ENCODE data around the gene C19orf38. TPM values are rescaled to one million over a fixed set of nuclear protein-coding genes. Genes with fewer than 3 reads are reported as not detected.
"Not testable (repeated sequence)": the region's sequence is repeated elsewhere in the genome, so short reads cannot be mapped to it uniquely, and the experiment has no call there.

C19orf38 gene
- total RNA-seq, 2 experiments from 2014 or later = 1.1 to 1.8 TPM

GRCh38 chr19:10861103-10861651 is 13.0 kb downstream of the C19orf38 start:
- no peaks in the 10 kb centered on the region for H3K9me3 Mint-ChIP-seq
- no peak overlapping the region for H3K27ac Mint-ChIP-seq
- H3K4me1 Mint-ChIP-seq = peaks cover 20% of the 10 kb centered on the region
- H3K4me3 Mint-ChIP-seq = no peak overlapping the region
- H3K36me3 Mint-ChIP-seq (ENCODE audit: low read depth) = no peaks in the 10 kb centered on the region
- H3K27me3 Mint-ChIP-seq = no peaks in the 10 kb centered on the region
- ChIA-PET POLR2A (interaction anchor here (1.0 kb wide), 1 partner anchor 141 kb away, joined by 3 read pairs; no protein-coding TSS in a partner anchor), CTCF (interaction anchor here (0.6 to 9.0 kb wide), 8 partner anchors 12 to 424 kb away, joined by 3 to 138 read pairs (median 5); partner anchors contain the start of genes DNM2, QTRT1 and TMED1)
- DNase-seq = peak; percentile 56

DNA sequence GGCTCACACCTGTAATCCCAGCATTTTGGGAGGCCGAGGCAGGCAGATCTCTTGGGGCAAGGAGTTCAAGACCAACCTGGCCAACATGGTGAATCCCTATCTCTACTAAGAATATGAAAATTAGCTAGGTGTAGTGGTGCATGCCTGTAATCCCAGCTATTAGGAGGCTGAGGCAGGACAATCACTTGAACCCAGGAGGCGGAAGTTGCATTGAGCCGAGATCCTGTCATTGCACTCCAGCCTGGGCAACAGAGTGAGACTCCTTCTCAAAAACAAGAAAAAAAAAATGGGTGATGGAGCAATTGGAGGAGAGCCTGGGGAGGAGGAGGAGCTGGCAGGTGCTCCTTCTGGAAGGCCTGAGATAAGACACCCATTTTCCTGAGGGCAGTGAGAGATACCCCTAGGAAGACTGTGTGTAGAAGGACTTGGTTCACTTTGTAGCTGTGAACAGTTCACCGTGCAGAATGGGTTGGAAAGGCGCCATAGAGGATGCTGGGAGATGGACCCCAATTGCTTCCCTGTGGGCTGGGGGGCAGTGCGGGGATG is 14.4 kb downstream of the C19orf38 start:
- no peak overlapping the region for H3K27ac Mint-ChIP-seq
- ChIA-PET CTCF (interaction anchor here (0.6 to 9.0 kb wide), 6 partner anchors 26 to 761 kb away, joined by 3 to 138 read pairs (median 4); partner anchors contain the start of genes DNM2, QTRT1 and TMED1), POLR2A (interaction anchor here (1.2 kb wide), 1 partner anchor 25 kb away, joined by 3 read pairs; no protein-coding TSS in a partner anchor)
- no peak for DNase-seq
- no peaks in the 10 kb centered on the region for H3K36me3 Mint-ChIP-seq (ENCODE audit: low read depth)
- H3K4me3 Mint-ChIP-seq = no peak overlapping the region
- no peaks in the 10 kb centered on the region for H3K27me3 Mint-ChIP-seq
- no peaks in the 10 kb centered on the region for H3K9me3 Mint-ChIP-seq
- H3K4me1 Mint-ChIP-seq = peaks cover 20% of the 10 kb centered on the region

GRCh38 chr19:10863107-10863717 is 15.0 kb downstream of the C19orf38 start:
- ChIA-PET CTCF (interaction anchor here (0.6 to 9.0 kb wide), 18 partner anchors 9 to 562 kb away, joined by 3 to 138 read pairs (median 6); partner anchors contain the start of genes DNM2, QTRT1 and TMED1), POLR2A (interaction anchor here (1.2 to 1.8 kb wide), 2 partner anchors 25 to 27 kb away, joined by 3 to 11 read pairs; partner anchors contain the start of gene TMED1)
- H3K4me1 Mint-ChIP-seq = peaks cover 26% of the 10 kb centered on the region

DNA sequence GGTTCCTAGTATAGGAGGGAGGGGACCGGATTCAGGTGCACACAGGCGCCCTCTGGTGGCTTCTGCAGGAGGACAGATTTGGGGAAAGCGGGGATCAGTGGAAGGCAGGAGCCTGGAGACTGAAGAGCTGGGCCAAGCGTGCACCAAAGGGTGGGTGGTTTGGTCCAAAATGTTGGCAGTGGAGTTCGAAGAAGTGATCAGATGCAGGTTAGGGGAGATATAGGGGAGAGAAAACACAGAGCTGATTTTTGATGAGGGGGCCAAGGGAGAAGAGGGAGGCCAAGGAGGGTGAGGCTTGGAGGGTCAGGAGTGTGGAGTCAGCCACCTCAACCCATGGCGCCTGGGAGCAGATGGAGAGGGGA is 16.3 kb downstream of the C19orf38 start:
- POLR2A ChIA-PET = interaction anchor here (1.2 to 2.1 kb wide), 5 partner anchors 8 to 162 kb away, joined by 5 to 11 read pairs (median 9); partner anchors contain the start of genes DNM2 and TMED1
- Mint-ChIP-seq H3K4me3 (no peak overlapping the region), H3K27ac (no peak overlapping the region), H3K9me3 (no peaks in the 10 kb centered on the region), H3K27me3 (no peaks in the 10 kb centered on the region), H3K4me1 (peaks cover 30% of the 10 kb centered on the region), H3K36me3 (ENCODE audit: low read depth) (no peaks in the 10 kb centered on the region)
- CTCF ChIA-PET = interaction anchor here (0.5 to 9.0 kb wide), 27 partner anchors 10 to 446 kb away, joined by 3 to 138 read pairs (median 5); partner anchors contain the start of genes DNM2, QTRT1 and TMED1
- peak; percentile 85 for DNase-seq

More at GRCh38 chr19:10863107-10863717, 15.0 kb downstream of the C19orf38 start:
- Mint-ChIP-seq H3K27ac (no peak overlapping the region), H3K36me3 (ENCODE audit: low read depth) (no peaks in the 10 kb centered on the region), H3K27me3 (no peaks in the 10 kb centered on the region), H3K9me3 (no peaks in the 10 kb centered on the region), H3K4me3 (no peak overlapping the region)
- DNase-seq = no peak

GRCh38 chr19:10866495-10866894 is 18.3 kb downstream of the C19orf38 start:
- ChIA-PET POLR2A (no interaction called here), CTCF (interaction anchor here (1.7 to 9.0 kb wide), 4 partner anchors 10 to 165 kb away, joined by 3 to 138 read pairs (median 28); partner anchors contain the start of genes DNM2 and QTRT1)
- Mint-ChIP-seq H3K27me3 (no peaks in the 10 kb centered on the region), H3K36me3 (ENCODE audit: low read depth) (no peaks in the 10 kb centered on the region), H3K27ac (no peak overlapping the region), H3K9me3 (no peaks in the 10 kb centered on the region), H3K4me3 (no peak overlapping the region), H3K4me1 (peaks cover 35% of the 10 kb centered on the region)
- no peak for DNase-seq

GRCh38 chr19:10868872-10869547 is 20.8 kb downstream of the C19orf38 start:
- H3K27me3 Mint-ChIP-seq = no peaks in the 10 kb centered on the region
- peaks cover 38% of the 10 kb centered on the region for H3K4me1 Mint-ChIP-seq
- DNase-seq = no peak
- H3K4me3 Mint-ChIP-seq = no peak overlapping the region
- peak overlapping the region; percentile 10 for H3K27ac Mint-ChIP-seq
- H3K36me3 Mint-ChIP-seq (ENCODE audit: low read depth) = peaks cover 1% of the 10 kb centered on the region
- H3K9me3 Mint-ChIP-seq = no peaks in the 10 kb centered on the region
- CTCF ChIA-PET = interaction anchor here (0.8 to 9.0 kb wide), 3 partner anchors 13 to 151 kb away, joined by 3 to 138 read pairs (median 24); partner anchors contain the start of gene DNM2
- POLR2A ChIA-PET = interaction anchor here (1.7 to 4.5 kb wide), 2 partner anchors 33 to 512 kb away, joined by 4 to 18 read pairs; partner anchors contain the start of gene TMED1

- peak overlapping the region; percentile 73 for H3K27ac Mint-ChIP-seq
- not testable (repeated sequence) for H3K36me3 Mint-ChIP-seq (ENCODE audit: low read depth); DNase-seq; H3K27me3 Mint-ChIP-seq; H3K9me3 Mint-ChIP-seq
- ChIA-PET POLR2A (interaction anchor here (4.5 kb wide), 1 partner anchor 34 kb away, joined by 18 read pairs; the partner anchor contains the start of gene TMED1), CTCF (interaction anchor here (1.2 to 1.8 kb wide), 3 partner anchors 32 to 153 kb away, joined by 3 to 8 read pairs (median 4); partner anchors contain the start of gene DNM2)
- peak overlapping the region; percentile 64 for H3K4me3 Mint-ChIP-seq
- H3K4me1 Mint-ChIP-seq = peaks cover 32% of the 10 kb centered on the region
Observed at GRCh38 chr19:10869872-10870311, 21.7 kb downstream of the C19orf38 start.

- POLR2A ChIA-PET = interaction anchor here (0.5 to 4.5 kb wide), 2 partner anchors 35 to 224 kb away, joined by 3 to 18 read pairs; partner anchors contain the start of gene TMED1
- peaks cover 2% of the 10 kb centered on the region for H3K36me3 Mint-ChIP-seq (ENCODE audit: low read depth)
- H3K4me1 Mint-ChIP-seq = peaks cover 32% of the 10 kb centered on the region
- no peaks in the 10 kb centered on the region for H3K27me3 Mint-ChIP-seq
- DNase-seq = no peak
- H3K4me3 Mint-ChIP-seq = peak overlapping the region; percentile 64
- H3K9me3 Mint-ChIP-seq = no peaks in the 10 kb centered on the region
- CTCF ChIA-PET = interaction anchor here (0.5 to 1.8 kb wide), 8 partner anchors 10 to 419 kb away, joined by 3 to 11 read pairs (median 4); partner anchors contain the start of genes DNM2 and TMED1
- peak overlapping the region; percentile 73 for H3K27ac Mint-ChIP-seq
Observed at GRCh38 chr19:10870501-10870954, 22.3 kb downstream of the C19orf38 start.

DNA sequence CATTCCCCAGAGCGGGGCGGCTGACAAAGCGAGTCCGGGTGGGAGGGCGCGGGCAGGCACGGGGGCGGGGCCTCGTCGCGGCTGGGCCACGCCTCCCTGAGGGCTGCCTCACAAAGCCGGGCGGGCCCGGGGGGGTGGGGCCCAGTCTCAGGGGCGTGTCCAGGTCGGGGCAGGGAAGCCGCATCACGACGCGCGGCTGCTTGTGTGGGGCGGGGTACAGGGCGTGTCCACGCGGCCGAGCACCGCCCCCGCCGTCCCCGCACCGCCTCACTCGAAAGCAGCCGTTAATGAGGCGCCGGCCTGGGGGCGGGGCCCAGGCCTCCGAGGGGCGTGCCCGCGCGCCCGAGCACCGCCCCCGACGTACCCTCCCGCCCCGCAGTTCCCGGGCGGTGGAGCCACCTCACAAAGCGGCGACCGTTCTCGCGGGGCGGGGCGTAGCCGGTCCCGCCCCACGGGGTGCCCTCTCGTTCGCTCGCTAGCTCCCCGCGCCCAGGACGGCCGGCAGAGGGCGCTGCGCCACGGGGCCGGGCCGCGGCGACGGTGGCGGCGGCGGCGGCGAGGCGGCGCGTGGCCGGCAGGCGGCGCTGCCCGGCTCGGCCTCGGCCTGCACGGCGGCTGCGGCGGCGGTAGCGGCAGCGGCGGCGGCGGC is 22.9 kb downstream of the C19orf38 start, which contains the start of gene CARM1:
Gene CARM1 (plus strand): TSS at position 599 of the 649 bp plus-strand sequence. CDS start 150 bp downstream, outside the sequence.
- peaks cover 33% of the 10 kb centered on the region for H3K4me1 Mint-ChIP-seq
- ChIA-PET POLR2A (interaction anchor here (0.5 to 4.5 kb wide), 2 partner anchors 35 to 225 kb away, joined by 3 to 18 read pairs; partner anchors contain the start of gene TMED1), CTCF (interaction anchor here (0.5 to 1.8 kb wide), 10 partner anchors 9 to 420 kb away, joined by 3 to 11 read pairs (median 4); partner anchors contain the start of genes DNM2 and TMED1)
- H3K27me3 Mint-ChIP-seq = no peaks in the 10 kb centered on the region
- peak within 1 kb of the TSS; percentile 78 for H3K4me3 Mint-ChIP-seq
- H3K27ac Mint-ChIP-seq = peak within 1 kb of the TSS; percentile 73
- H3K36me3 Mint-ChIP-seq (ENCODE audit: low read depth) = peaks cover 2% of the 10 kb centered on the region
- H3K9me3 Mint-ChIP-seq = no peaks in the 10 kb centered on the region
- DNase-seq = peak; percentile 100

- peak overlapping the region; percentile 78 for H3K4me3 Mint-ChIP-seq
- ChIA-PET POLR2A (interaction anchor here (0.6 to 4.5 kb wide), 12 partner anchors 8 to 669 kb away, joined by 3 to 18 read pairs (median 3); partner anchors contain the start of genes DNM2, KRI1 and TMED1), CTCF (interaction anchor here (0.7 to 1.8 kb wide), 11 partner anchors 10 to 227 kb away, joined by 3 to 11 read pairs (median 5); partner anchors contain the start of genes DNM2 and TMED1)
- H3K36me3 Mint-ChIP-seq (ENCODE audit: low read depth) = peaks cover 2% of the 10 kb centered on the region
- H3K27me3 Mint-ChIP-seq = no peaks in the 10 kb centered on the region
- H3K4me1 Mint-ChIP-seq = peaks cover 38% of the 10 kb centered on the region
- no peaks in the 10 kb centered on the region for H3K9me3 Mint-ChIP-seq
- H3K27ac Mint-ChIP-seq = peak overlapping the region; percentile 63
- DNase-seq = peak; percentile 42
Observed at GRCh38 chr19:10871711-10872545, 23.7 kb downstream of the C19orf38 start.

All from activated CD4-positive, alpha-beta memory T cell treated with anti-CD3 and anti-CD28 coated beads, Interleukin-2, amount 10 ng/mL, durations not matched to agents 7 days and 5 days (primary cell).